ENCODE data around the gene TRIB2. TPM values are rescaled to one million over a fixed set of nuclear protein-coding genes. Genes with fewer than 3 reads are reported as not detected.

Gene TRIB2
- total and polyA plus RNA-seq, 2 of the 13 experiments (the other 11 are each of a cell fraction or from before 2014, with no cell fraction given), result 1.1 to 2.3 TPM

- TF ChIP-seq, protein P1, sequence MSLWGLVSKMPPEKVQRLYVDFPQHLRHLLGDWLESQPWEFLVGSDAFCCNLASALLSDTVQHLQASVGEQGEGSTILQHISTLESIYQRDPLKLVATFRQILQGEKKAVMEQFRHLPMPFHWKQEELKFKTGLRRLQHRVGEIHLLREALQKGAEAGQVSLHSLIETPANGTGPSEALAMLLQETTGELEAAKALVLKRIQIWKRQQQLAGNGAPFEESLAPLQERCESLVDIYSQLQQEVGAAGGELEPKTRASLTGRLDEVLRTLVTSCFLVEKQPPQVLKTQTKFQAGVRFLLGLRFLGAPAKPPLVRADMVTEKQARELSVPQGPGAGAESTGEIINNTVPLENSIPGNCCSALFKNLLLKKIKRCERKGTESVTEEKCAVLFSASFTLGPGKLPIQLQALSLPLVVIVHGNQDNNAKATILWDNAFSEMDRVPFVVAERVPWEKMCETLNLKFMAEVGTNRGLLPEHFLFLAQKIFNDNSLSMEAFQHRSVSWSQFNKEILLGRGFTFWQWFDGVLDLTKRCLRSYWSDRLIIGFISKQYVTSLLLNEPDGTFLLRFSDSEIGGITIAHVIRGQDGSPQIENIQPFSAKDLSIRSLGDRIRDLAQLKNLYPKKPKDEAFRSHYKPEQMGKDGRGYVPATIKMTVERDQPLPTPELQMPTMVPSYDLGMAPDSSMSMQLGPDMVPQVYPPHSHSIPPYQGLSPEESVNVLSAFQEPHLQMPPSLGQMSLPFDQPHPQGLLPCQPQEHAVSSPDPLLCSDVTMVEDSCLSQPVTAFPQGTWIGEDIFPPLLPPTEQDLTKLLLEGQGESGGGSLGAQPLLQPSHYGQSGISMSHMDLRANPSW (CRISPR knock-in tag; IDR thresholded peaks at IDR 0.05; ENCODE audit: borderline replicate concordance), result no peak
- TF ChIP-seq MAFF (IDR thresholded peaks at IDR 0.05; ENCODE audit: low read depth, low read length) (no peak), ATF5 (CRISPR knock-in tag; IDR thresholded peaks at IDR 0.05; ENCODE audit: low read depth) (no peak)
Measured at GRCh38 chr2:12684471-12684936, 32.2 kb upstream of the TRIB2 start (continued).

GRCh38 chr2:12685145-12685544, 31.6 kb upstream of the TRIB2 start:
- H3K27ac ChIP-seq (ENCODE audit: extremely low read length, insufficient read depth, low read length), result no peak overlapping the region
- no peaks in the 10 kb centered on the region for H3K4me1 ChIP-seq (ENCODE audit: insufficient read depth, low read length)
- H4K20me1 ChIP-seq (ENCODE audit: insufficient read depth, low read length), result no peaks in the 10 kb centered on the region
- BruUV-seq (replicated peaks), result no TSS peak
- FAIRE-seq, result no peak
- H3K4me2 ChIP-seq (ENCODE audit: low read depth, low read length), result no peak overlapping the region
- no peak overlapping the region for H2AFZ ChIP-seq (ENCODE audit: low read length)
- no peaks in the 10 kb centered on the region for H3K79me2 ChIP-seq (ENCODE audit: insufficient read depth, low read length)
- peaks cover 11% of the 10 kb centered on the region for H3K9me3 ChIP-seq (ENCODE audit: low read length)
- H3K27me3 ChIP-seq (ENCODE audit: control insufficient read depth in 1 of 2, insufficient read depth in 2 of 2, low read length in 2 of 2), result no peaks in the 10 kb centered on the region; a peak in 1 of 5 replicates
- ChIA-PET POLR2A (no interaction called here), CTCF (ENCODE audit: low intra/inter-chr PET ratio, low total read pairs) (no interaction called here)
- intact Hi-C loops (cut with micrococcal nuclease; ENCODE audit: unreplicated experiment) (no loop called here), in situ Hi-C loops (cut with HindIII; ENCODE audit: extremely low pct_ligation_motif_present, low pct_unique_long_range_greater_than_20kb) (no loop called here)
- H3K4me3 ChIP-seq (replicated peaks in 1 of 3; ENCODE audit: insufficient read depth in 1 of 3, low read depth in 2 of 3, low read length in 3 of 3), result no peak overlapping the region
- no peak for DNase-seq (ENCODE audit: low spot score)
- 61% methylated on average over 3 of the region's 3 CpGs for WGBS (ENCODE audit: low lambda C conversion rate)
- no peak overlapping the region for H3K9ac ChIP-seq (ENCODE audit: insufficient read depth, low read depth, low read length)
- H3K36me3 ChIP-seq (replicated peaks in 1 of 2; ENCODE audit: control insufficient read depth in 1 of 2, insufficient read depth in 2 of 2, low read length in 2 of 2), result no peaks in the 10 kb centered on the region
- ATAC-seq, result no peak
- TF ChIP-seq, protein P2, sequence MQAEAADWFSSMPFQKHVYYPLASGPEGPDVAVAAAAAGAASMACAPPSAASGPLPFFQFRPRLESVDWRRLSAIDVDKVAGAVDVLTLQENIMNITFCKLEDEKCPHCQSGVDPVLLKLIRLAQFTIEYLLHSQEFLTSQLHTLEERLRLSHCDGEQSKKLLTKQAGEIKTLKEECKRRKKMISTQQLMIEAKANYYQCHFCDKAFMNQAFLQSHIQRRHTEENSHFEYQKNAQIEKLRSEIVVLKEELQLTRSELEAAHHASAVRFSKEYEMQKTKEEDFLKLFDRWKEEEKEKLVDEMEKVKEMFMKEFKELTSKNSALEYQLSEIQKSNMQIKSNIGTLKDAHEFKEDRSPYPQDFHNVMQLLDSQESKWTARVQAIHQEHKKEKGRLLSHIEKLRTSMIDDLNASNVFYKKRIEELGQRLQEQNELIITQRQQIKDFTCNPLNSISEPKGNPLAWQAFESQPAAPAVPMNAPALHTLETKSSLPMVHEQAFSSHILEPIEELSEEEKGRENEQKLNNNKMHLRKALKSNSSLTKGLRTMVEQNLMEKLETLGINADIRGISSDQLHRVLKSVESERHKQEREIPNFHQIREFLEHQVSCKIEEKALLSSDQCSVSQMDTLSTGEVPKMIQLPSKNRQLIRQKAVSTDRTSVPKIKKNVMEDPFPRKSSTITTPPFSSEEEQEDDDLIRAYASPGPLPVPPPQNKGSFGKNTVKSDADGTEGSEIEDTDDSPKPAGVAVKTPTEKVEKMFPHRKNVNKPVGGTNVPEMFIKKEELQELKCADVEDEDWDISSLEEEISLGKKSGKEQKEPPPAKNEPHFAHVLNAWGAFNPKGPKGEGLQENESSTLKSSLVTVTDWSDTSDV (CRISPR knock-in tag; IDR thresholded peaks at IDR 0.05), result no peak
- TF ChIP-seq, protein P3, sequence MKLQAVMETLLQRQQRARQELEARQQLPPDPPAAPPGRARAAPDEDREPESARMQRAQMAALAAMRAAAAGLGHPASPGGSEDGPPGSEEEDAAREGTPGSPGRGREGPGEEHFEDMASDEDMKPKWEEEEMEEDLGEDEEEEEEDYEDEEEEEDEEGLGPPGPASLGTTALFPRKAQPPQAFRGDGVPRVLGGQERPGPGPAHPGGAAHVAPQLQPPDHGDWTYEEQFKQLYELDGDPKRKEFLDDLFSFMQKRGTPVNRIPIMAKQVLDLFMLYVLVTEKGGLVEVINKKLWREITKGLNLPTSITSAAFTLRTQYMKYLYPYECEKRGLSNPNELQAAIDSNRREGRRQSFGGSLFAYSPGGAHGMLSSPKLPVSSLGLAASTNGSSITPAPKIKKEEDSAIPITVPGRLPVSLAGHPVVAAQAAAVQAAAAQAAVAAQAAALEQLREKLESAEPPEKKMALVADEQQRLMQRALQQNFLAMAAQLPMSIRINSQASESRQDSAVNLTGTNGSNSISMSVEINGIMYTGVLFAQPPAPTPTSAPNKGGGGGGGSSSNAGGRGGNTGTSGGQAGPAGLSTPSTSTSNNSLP (IDR thresholded peaks at IDR 0.05; ENCODE audit: low read depth, low read length), result no peak
- TF ChIP-seq PCBP1 (IDR thresholded peaks at IDR 0.05; ENCODE audit: borderline replicate concordance, low read depth, low read length) (no peak), KLF16 (CRISPR knock-in tag; IDR thresholded peaks at IDR 0.05) (no peak), KAT7 (CRISPR knock-in tag; IDR thresholded peaks at IDR 0.05; ENCODE audit: borderline replicate concordance) (no peak), ZKSCAN8 (CRISPR knock-in tag; IDR thresholded peaks at IDR 0.05; ENCODE audit: borderline replicate concordance) (no peak), PCBP2 (optimal IDR thresholded peaks at IDR 0.05; ENCODE audit: low read depth, low read length, poor library complexity, severe bottlenecking) (no peak), ZFAT (CRISPR knock-in tag; conservative IDR thresholded peaks at IDR 0.05) (no peak), TOPORS (CRISPR knock-in tag; IDR thresholded peaks at IDR 0.05) (no peak), KLF13 (CRISPR knock-in tag; IDR thresholded peaks at IDR 0.05) (no peak)
- TF ChIP-seq, protein P4, sequence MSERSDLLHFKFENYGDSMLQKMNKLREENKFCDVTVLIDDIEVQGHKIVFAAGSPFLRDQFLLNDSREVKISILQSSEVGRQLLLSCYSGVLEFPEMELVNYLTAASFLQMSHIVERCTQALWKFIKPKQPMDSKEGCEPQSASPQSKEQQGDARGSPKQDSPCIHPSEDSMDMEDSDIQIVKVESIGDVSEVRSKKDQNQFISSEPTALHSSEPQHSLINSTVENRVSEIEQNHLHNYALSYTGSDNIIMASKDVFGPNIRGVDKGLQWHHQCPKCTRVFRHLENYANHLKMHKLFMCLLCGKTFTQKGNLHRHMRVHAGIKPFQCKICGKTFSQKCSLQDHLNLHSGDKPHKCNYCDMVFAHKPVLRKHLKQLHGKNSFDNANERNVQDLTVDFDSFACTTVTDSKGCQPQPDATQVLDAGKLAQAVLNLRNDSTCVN (CRISPR knock-in tag; IDR thresholded peaks at IDR 0.05; ENCODE audit: borderline replicate concordance), result no peak
